ENCODE data around the gene UBE2A. TPM values are rescaled to one million over a fixed set of nuclear protein-coding genes. Genes with fewer than 3 reads are reported as not detected.

Gene UBE2A
- total and polyA plus RNA-seq, 2 donors (not counting 3 experiments of a cell fraction or from before 2014, with no cell fraction given): 40.7 to 66.9 TPM

DNA sequence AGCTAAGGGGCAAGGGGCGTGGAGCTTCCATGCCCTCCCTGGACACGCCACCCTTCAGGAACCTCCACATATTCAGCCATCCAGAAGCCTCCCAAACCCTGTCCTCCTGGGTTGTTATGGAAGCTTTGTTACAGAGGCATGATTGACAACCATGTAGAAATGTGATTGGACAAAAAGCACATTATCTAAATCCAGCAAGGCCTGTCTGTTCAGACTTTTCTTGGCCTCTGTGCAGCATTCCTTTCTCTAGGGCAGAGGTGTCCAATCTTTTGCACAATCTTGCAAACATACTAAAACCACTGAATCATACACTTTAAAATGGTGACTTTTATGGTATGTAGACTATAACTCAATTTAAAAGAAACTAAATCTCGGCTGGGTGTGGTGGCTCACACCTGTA lies 21.9 kb upstream of the UBE2A start:
- Histone ChIP-seq H3K4me3 (replicated peaks in 1 of 3; ENCODE audit: insufficient read depth in 1 of 3, low read depth in 1 of 3, low read length in 3 of 3) (no peak overlapping the region), H3K9me1 (replicated peaks; ENCODE audit: control insufficient read depth, extremely low read depth, insufficient read depth, low read length) (no peaks in the 10 kb centered on the region), H3K36me3 (ENCODE audit: control insufficient read depth in 2 of 2, extremely low read depth in 1 of 2, insufficient read depth in 2 of 2, low read length in 2 of 2) (peaks cover 0 to under 1% of the 10 kb centered on the region in 2 experiments), H3K4me1 (ENCODE audit: control insufficient read depth, extremely low read depth, insufficient read depth, low read length) (no peaks in the 10 kb centered on the region), H3K9ac (replicated peaks; ENCODE audit: extremely low read depth, insufficient read depth, low read length) (no peak overlapping the region), H3K9me3 (replicated peaks; ENCODE audit: control insufficient read depth, insufficient read depth, low read length) (no peaks in the 10 kb centered on the region), H3K27ac (ENCODE audit: insufficient read depth, low read depth, low read length) (no peak overlapping the region), H4K20me1 (replicated peaks; ENCODE audit: control insufficient read depth, extremely low read depth, insufficient read depth, low read length) (no peaks in the 10 kb centered on the region), H3K4me2 (ENCODE audit: insufficient read depth, low read length) (no peak overlapping the region), H2AFZ (ENCODE audit: low read depth, low read length) (no peak overlapping the region), H3K79me2 (ENCODE audit: control insufficient read depth, insufficient read depth, low read length) (peaks cover 2% of the 10 kb centered on the region), H3K27me3 (ENCODE audit: control insufficient read depth in 2 of 2, insufficient read depth in 2 of 2, low read length in 2 of 2) (no peaks in the 10 kb centered on the region)
- FAIRE-seq (no peak), DNase-seq (ENCODE audit: low read depth, low spot score) (no peak)
- BruUV-seq (replicated peaks): no TSS peak
- dilution Hi-C loops (cut with MboI; ENCODE audit: extremely low pct_ligation_motif_present, low sequenced_read_pairs): no loop called here
- no peak for TF ChIP-seq CTCF (IDR thresholded peaks at IDR 0.05; ENCODE audit: extremely low read depth in 1 of 2, insufficient read depth in 1 of 2, low read depth in 1 of 2, low read length in 2 of 2)
- no peak for TF ChIP-seq EZH2 (IDR thresholded peaks at IDR 0.05; ENCODE audit: borderline replicate concordance, low read depth, low read length, severe bottlenecking)
- TF ChIP-seq FOS (IDR thresholded peaks at IDR 0.05; ENCODE audit: borderline replicate concordance, insufficient read depth, low read length): no peak
- no peak for TF ChIP-seq GATA2 (IDR thresholded peaks at IDR 0.05; ENCODE audit: insufficient read depth, insufficient read length, low read depth, low read length)
- no peak for TF ChIP-seq JUN (IDR thresholded peaks at IDR 0.05; ENCODE audit: borderline replicate concordance, insufficient read depth, insufficient read length, low read depth)
- TF ChIP-seq MYC (IDR thresholded peaks at IDR 0.05; ENCODE audit: low read depth, low read length): no peak
- no peak for TF ChIP-seq POLR2AphosphoS5 (IDR thresholded peaks at IDR 0.05; ENCODE audit: insufficient read depth, low read depth, low read length)
- TF ChIP-seq MAX (IDR thresholded peaks at IDR 0.05; ENCODE audit: insufficient read depth, insufficient read length): no peak
- no peak for TF ChIP-seq POLR2A (IDR thresholded peaks at IDR 0.05; ENCODE audit: low read depth, low read length)
- POLR2A ChIA-PET: no interaction called here
- CTCF ChIA-PET: no interaction called here
- intact Hi-C loops (cut with micrococcal nuclease): no loop called here
